Measurements from ENCODE around the gene TAAR2.

Gene TAAR2

GRCh38 chr6:132666118-132666517 is 42.0 kb upstream of the TAAR2 start:
- H4K20me1 ChIP-seq (ENCODE audit: insufficient read depth, low read length): no peaks in the 10 kb centered on the region
- no peak overlapping the region for H2AFZ ChIP-seq (ENCODE audit: low read depth, low read length)
- H3K9me3 ChIP-seq (ENCODE audit: insufficient read depth, low read length): no peaks in the 10 kb centered on the region
- H3K36me3 ChIP-seq (replicated peaks; ENCODE audit: low read depth, low read length): no peaks in the 10 kb centered on the region
- no peaks in the 10 kb centered on the region for H3K79me2 ChIP-seq (ENCODE audit: low read length)
- H3K27me3 ChIP-seq (ENCODE audit: low read depth, low read length): no peaks in the 10 kb centered on the region
- no peak overlapping the region for H3K4me3 ChIP-seq (ENCODE audit: low read length)
- no peak for TF ChIP-seq CTCF (IDR thresholded peaks at IDR 0.05; ENCODE audit: low read depth, low read length)
- TF ChIP-seq EZH2phosphoT487 (IDR thresholded peaks at IDR 0.05; ENCODE audit: low read depth): no peak
- no peak overlapping the region for H3K27ac ChIP-seq (ENCODE audit: low read length)
- no peak overlapping the region for H3K4me2 ChIP-seq (ENCODE audit: low read length)
- H3K9ac ChIP-seq (ENCODE audit: low read length): no peak overlapping the region
- H3K4me1 ChIP-seq (ENCODE audit: low read length): peaks cover 22% of the 10 kb centered on the region

DNA sequence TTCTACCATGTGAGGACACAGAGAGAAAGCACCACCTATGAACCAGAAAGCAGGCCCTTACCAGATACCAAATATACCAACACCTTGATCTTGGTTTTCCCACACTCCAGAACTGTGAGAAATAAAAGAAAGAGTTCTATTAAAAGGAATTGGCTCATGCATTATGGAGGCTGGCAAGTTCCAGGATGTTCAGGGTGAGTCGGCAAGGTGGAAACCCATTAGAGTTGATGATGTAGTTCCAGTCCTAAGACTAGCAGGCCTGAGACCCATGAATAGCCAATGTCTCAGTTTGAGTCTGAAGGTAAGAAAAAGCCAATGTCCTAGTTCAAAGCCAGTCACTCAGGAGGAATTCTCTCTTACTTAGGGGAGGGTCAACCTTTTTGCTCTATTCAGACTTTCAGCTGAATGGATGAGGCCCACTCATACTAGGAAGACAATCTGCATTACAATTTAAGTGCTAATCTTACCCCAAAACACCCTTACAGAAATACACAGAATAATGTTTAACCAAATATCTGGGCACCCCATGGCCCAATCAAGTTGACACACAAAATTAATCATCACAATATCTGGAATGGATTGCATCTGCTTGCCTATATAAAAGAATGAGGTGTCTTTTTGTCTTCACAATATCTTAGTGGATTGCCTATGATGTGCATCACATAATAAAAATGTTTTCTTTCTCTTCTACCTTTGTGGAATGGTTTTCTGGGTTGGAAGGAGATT is 40.4 kb upstream of the TAAR2 start:
- Histone ChIP-seq H3K9me3 (ENCODE audit: insufficient read depth, low read length) (no peaks in the 10 kb centered on the region), H3K9ac (ENCODE audit: low read length) (no peak overlapping the region), H3K27me3 (ENCODE audit: low read depth, low read length) (no peaks in the 10 kb centered on the region), H3K4me2 (ENCODE audit: low read length) (no peak overlapping the region), H3K4me1 (ENCODE audit: low read length) (peaks cover 7% of the 10 kb centered on the region), H3K27ac (ENCODE audit: low read length) (no peak overlapping the region), H3K36me3 (replicated peaks; ENCODE audit: low read depth, low read length) (no peaks in the 10 kb centered on the region), H3K79me2 (ENCODE audit: low read length) (no peaks in the 10 kb centered on the region), H4K20me1 (ENCODE audit: insufficient read depth, low read length) (no peaks in the 10 kb centered on the region), H2AFZ (ENCODE audit: low read depth, low read length) (no peak overlapping the region), H3K4me3 (ENCODE audit: low read length) (no peak overlapping the region)
- TF ChIP-seq CTCF (IDR thresholded peaks at IDR 0.05; ENCODE audit: low read depth, low read length): no peak
- no peak for TF ChIP-seq EZH2phosphoT487 (IDR thresholded peaks at IDR 0.05; ENCODE audit: low read depth)

DNA sequence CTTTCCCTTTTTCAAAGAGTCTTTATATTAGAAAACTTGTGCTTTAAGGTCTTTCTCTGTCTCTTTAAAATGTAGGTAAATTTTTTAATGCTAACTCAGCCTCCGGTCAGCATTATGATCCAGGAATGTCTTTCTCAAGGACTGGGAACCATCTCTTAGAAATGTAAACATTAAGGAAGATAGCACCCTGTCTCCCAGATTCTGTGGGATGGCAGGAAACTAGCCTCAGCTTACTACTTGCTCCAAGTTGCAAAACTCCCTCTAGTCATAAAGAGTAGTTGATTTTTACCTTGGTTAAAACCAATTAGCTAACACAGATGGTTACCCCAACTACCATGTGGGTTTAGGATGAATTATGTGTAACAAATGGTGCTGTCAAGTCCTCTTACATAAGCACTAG is 39.6 kb upstream of the TAAR2 start:
- TF ChIP-seq EZH2phosphoT487 (IDR thresholded peaks at IDR 0.05; ENCODE audit: low read depth) (no peak), CTCF (IDR thresholded peaks at IDR 0.05; ENCODE audit: low read depth, low read length) (no peak)
- Histone ChIP-seq H3K9ac (ENCODE audit: low read length) (no peak overlapping the region), H3K36me3 (replicated peaks; ENCODE audit: low read depth, low read length) (no peaks in the 10 kb centered on the region), H3K79me2 (ENCODE audit: low read length) (no peaks in the 10 kb centered on the region), H3K27ac (ENCODE audit: low read length) (no peak overlapping the region), H3K4me1 (ENCODE audit: low read length) (peaks cover 6% of the 10 kb centered on the region), H3K27me3 (ENCODE audit: low read depth, low read length) (no peaks in the 10 kb centered on the region), H3K9me3 (ENCODE audit: insufficient read depth, low read length) (no peaks in the 10 kb centered on the region), H2AFZ (ENCODE audit: low read depth, low read length) (no peak overlapping the region), H3K4me3 (ENCODE audit: low read length) (no peak overlapping the region), H4K20me1 (ENCODE audit: insufficient read depth, low read length) (no peaks in the 10 kb centered on the region), H3K4me2 (ENCODE audit: low read length) (no peak overlapping the region)

GRCh38 chr6:132661906-132662305 is 37.8 kb upstream of the TAAR2 start:
- Histone ChIP-seq H3K79me2 (ENCODE audit: low read length) (no peaks in the 10 kb centered on the region), H3K9ac (ENCODE audit: low read length) (no peak overlapping the region), H3K9me3 (ENCODE audit: insufficient read depth, low read length) (no peaks in the 10 kb centered on the region), H3K4me1 (ENCODE audit: low read length) (peaks cover 6% of the 10 kb centered on the region), H3K27ac (ENCODE audit: low read length) (no peak overlapping the region), H3K27me3 (ENCODE audit: low read depth, low read length) (no peaks in the 10 kb centered on the region), H3K4me2 (ENCODE audit: low read length) (no peak overlapping the region), H3K36me3 (replicated peaks; ENCODE audit: low read depth, low read length) (no peaks in the 10 kb centered on the region), H3K4me3 (ENCODE audit: low read length) (no peak overlapping the region), H4K20me1 (ENCODE audit: insufficient read depth, low read length) (no peaks in the 10 kb centered on the region), H2AFZ (ENCODE audit: low read depth, low read length) (no peak overlapping the region)
- no peak for TF ChIP-seq CTCF (IDR thresholded peaks at IDR 0.05; ENCODE audit: low read depth, low read length)
- TF ChIP-seq EZH2phosphoT487 (IDR thresholded peaks at IDR 0.05; ENCODE audit: low read depth): no peak
